Prostate gland (tissue), 2 donors: ENCODE results near the gene TMPRSS5. TPM values are rescaled to one million over a fixed set of nuclear protein-coding genes. Genes with fewer than 3 reads are reported as not detected.

Source experiments
- DNase-seq: peaks from one replicate; pipeline ENCODE4 v3.0.0-alpha.2; 2019; ENCODE audit warnings: low spot score
- H3K27ac ChIP-seq, 2 donors: fragments of 200-600 bp; sonication (generic); 2 replicates each; pipeline ENCODE4 v1.5.1; 2017 to 2019
- H3K27me3 ChIP-seq: fragments of 200-600 bp; sonication (generic); replicated peaks from 2 replicates; pipeline ENCODE4 v1.5.1; 2019; ENCODE audit not compliant: insufficient read depth
- H3K36me3 ChIP-seq, 2 donors: fragments of 200-600 bp; sonication (generic); 1 replicate in 1 of 2; 2 replicates in 1 of 2; pipeline versions ENCODE4 v1.5.1 to v1.8.1; 2017 to 2019
- H3K4me1 ChIP-seq: fragments of 200-600 bp; sonication (generic); replicated peaks from 2 replicates; pipeline ENCODE4 v1.5.1; 2019
- H3K4me3 ChIP-seq, 2 donors: fragments of 200-600 bp; sonication (generic); 2 replicates each; pipeline ENCODE4 v1.5.1; 2017 to 2019
- H3K9me3 ChIP-seq: fragments of 200-600 bp; sonication (generic); 2 replicates; pipeline ENCODE4 v1.5.1; 2017
- POLR2A ChIP-seq: fragments of 450-650 bp; IDR thresholded peaks from one replicate; pipeline ENCODE4 v1.6.1; 2016; ENCODE audit warnings: antibody characterized with exemption, mild to moderate bottlenecking
- POLR2AphosphoS5 ChIP-seq: sonication (generic); formaldehyde crosslinking; IDR thresholded peaks from one replicate; pipeline ENCODE4 v1.6.1; 2017; ENCODE audit warnings: antibody characterized with exemption
- whole genome bisulfite sequencing: methylation state at CpG from one replicate; pipeline ENCODE4 v1.1.5; 2018; 5-methylcytosine and 5-hydroxymethylcytosine counted together
- intact Hi-C: fragments of 100-400 bp; cut with DNase I; formaldehyde crosslinking; loops from one replicate; pipeline ENCODE4 v1.14.2; 2022
- small RNA-seq, 2 donors: library from RNA; depleted of rRNA; stranded (forward); fragments of <200 nt; gene quantifications; one replicate each; pipeline ENCODE3, GENCODE V24; 2016
- total RNA-seq, 2 donors: library from RNA; depleted of rRNA; stranded (reverse); fragments of >200 nt; gene quantifications; one replicate each; pipeline ENCODE4 v1.1.0, GENCODE V29; 2016
- TF ChIP-seq, protein P1 (sequence below), 4 experiments: fragments of 200-600 bp in 2 of 4; fragments of 450-650 bp in 2 of 4; sonication (generic) in 2 of 4; IDR thresholded peaks; 1 replicate in 3 of 4; 2 replicates in 1 of 4; pipeline ENCODE4 v1.5.1; 2016 to 2019; ENCODE audit warnings: antibody characterized with exemption in 4 of 4, mild to moderate bottlenecking in 2 of 4, moderate library complexity in 2 of 4

The TMPRSS5 gene
- total RNA-seq, 2 donors from 2014 or later, result 1.5 to 2.1 TPM

DNA sequence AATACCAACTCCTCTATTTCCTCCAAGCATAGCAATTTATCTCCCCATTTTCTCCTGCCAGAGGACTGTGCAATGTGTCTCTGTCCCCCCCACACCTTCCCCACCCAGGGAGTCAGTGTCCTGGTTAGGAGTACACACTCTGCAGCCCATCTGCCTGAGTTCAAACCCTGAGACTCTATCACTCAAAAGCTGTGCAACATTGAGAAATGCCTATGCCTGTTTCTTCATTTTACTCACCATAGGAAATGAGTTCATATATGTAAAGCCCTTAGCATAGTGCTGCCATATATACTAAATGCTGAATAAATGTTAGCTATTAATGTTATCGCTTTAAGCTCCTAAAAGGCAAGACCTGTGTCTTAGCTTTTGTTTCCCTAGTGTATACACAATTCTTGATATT is 64.0 kb downstream of the TMPRSS5 start:
- no peaks in the 10 kb centered on the region for H3K27me3 ChIP-seq
- intact Hi-C loops, result no loop called here
- no peak overlapping the region for H3K27ac ChIP-seq
- 97% methylated on average over 1 of the region's 1 CpG for WGBS
- no peak overlapping the region for H3K4me3 ChIP-seq
- H3K4me1 ChIP-seq, result no peaks in the 10 kb centered on the region
- no peaks in the 10 kb centered on the region for H3K9me3 ChIP-seq
- no peaks in the 10 kb centered on the region for H3K36me3 ChIP-seq
- TF ChIP-seq, protein P1, sequence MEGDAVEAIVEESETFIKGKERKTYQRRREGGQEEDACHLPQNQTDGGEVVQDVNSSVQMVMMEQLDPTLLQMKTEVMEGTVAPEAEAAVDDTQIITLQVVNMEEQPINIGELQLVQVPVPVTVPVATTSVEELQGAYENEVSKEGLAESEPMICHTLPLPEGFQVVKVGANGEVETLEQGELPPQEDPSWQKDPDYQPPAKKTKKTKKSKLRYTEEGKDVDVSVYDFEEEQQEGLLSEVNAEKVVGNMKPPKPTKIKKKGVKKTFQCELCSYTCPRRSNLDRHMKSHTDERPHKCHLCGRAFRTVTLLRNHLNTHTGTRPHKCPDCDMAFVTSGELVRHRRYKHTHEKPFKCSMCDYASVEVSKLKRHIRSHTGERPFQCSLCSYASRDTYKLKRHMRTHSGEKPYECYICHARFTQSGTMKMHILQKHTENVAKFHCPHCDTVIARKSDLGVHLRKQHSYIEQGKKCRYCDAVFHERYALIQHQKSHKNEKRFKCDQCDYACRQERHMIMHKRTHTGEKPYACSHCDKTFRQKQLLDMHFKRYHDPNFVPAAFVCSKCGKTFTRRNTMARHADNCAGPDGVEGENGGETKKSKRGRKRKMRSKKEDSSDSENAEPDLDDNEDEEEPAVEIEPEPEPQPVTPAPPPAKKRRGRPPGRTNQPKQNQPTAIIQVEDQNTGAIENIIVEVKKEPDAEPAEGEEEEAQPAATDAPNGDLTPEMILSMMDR (IDR thresholded peaks at IDR 0.05), result no peak
- TF ChIP-seq POLR2A (no peak), POLR2AphosphoS5 (no peak)
- DNase-seq, result no peak

DNA sequence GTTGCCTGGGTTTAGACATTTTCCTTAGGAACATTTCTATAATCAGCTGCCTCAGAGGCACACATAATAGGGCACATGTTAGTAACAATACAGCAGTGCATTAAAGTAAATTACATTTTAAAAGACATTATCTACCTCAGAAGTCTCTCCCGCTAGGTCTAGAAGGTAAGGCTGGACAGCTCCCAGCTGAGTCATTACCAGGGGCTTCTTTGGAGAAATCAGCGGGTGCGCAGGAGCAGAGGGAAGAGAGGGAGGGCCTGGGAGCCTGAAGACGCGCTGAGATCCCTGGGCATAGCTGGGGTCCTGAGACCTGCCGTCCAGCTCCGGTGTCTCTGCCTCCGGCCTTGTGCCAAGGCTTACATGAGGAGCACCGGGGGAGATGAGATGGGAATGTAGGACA is 67.7 kb downstream of the TMPRSS5 start:
- WGBS, result 76% methylated on average over 9 of the region's 9 CpGs
- no peaks in the 10 kb centered on the region for H3K36me3 ChIP-seq

DNA sequence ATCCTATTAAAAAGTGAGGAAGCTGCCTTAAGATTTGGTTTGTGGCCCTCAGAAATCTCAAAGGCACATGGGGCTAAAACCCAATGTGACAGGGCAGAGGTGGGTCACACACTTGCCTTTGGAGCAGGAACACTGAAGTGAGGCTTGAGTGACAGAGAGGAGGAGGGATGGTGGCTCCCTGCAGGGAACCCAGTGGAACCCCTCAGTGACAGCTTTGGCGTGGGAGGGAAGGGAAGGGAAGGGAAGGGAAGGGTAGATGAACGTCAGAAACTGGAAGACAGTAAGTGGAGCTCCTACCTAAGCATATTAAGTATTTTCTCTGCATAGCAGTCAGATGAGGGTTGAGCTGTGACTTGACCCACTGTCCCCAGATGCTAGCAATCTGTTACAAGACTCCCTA is 68.5 kb downstream of the TMPRSS5 start:
- no peak for DNase-seq
- intact Hi-C loops, result no loop called here
- TF ChIP-seq POLR2AphosphoS5 (no peak), POLR2A (no peak)
- TF ChIP-seq, protein P1 (IDR thresholded peaks at IDR 0.05), result no peak
- Histone ChIP-seq H3K27me3 (no peaks in the 10 kb centered on the region), H3K36me3 (no peaks in the 10 kb centered on the region), H3K27ac (no peak overlapping the region), H3K4me1 (no peaks in the 10 kb centered on the region), H3K4me3 (no peak overlapping the region), H3K9me3 (no peaks in the 10 kb centered on the region)
- WGBS, result 57% methylated on average over 2 of the region's 2 CpGs

More for the DNA sequence above, 67.7 kb downstream of the TMPRSS5 start:
- TF ChIP-seq, protein P1 (IDR thresholded peaks at IDR 0.05), result no peak
- no peak for TF ChIP-seq POLR2AphosphoS5
- TF ChIP-seq POLR2A, result no peak
- Histone ChIP-seq H3K27me3 (no peaks in the 10 kb centered on the region), H3K4me3 (no peak overlapping the region), H3K27ac (no peak overlapping the region), H3K4me1 (no peaks in the 10 kb centered on the region), H3K9me3 (no peaks in the 10 kb centered on the region)
- no peak for DNase-seq
- intact Hi-C loops, result no loop called here

Small RNA genes lying within 50 kb of the gene (small RNA-seq; reads per million reads assigned to genes)
- gene RPS29P19, result 0 reads per million in 2 donors

Other genes starting within 250 kb of the TMPRSS5 start
- gene DRD2, start 230.9 kb downstream of the TMPRSS5 start, total RNA-seq, result 1 to 10 TPM in 1 of 2 donors, under 1 TPM in 1; 0.68 to 2.4 TPM
- 10 to 100 TPM; 10.2 to 11.6 TPM for gene ZW10, start 67.4 kb upstream of the TMPRSS5 start, total RNA-seq
- not detected for gene CLDN25, start 73.5 kb upstream of the TMPRSS5 start, total RNA-seq
- gene USP28, start 169.3 kb upstream of the TMPRSS5 start, total RNA-seq, result 10 to 100 TPM; 28.9 to 31.5 TPM
- not detected for gene HTR3B, start 198.5 kb upstream of the TMPRSS5 start, total RNA-seq